Femur (tissue), 1 donor: ENCODE results near the gene APEX2.
"Not testable (repeated sequence)": the region's sequence is repeated elsewhere in the genome, so short reads cannot be mapped to it uniquely, and the experiment has no call there.

Experiments used
- DNase-seq: peaks from one replicate; pipeline ENCODE4 v3.0.0-alpha.2; 2017

Gene APEX2

GRCh38 chrX:55011294-55011693 is 11.1 kb downstream of the APEX2 start:
- DNase-seq: no peak

GRCh38 chrX:55014897-55015299 is 14.7 kb downstream of the APEX2 start:
- DNase-seq: no peak

- DNase-seq: no peak
Measured at GRCh38 chrX:55026143-55026542, 26.0 kb downstream of the APEX2 start.

GRCh38 chrX:55026840-55027239 is 26.7 kb downstream of the APEX2 start:
- no peak for DNase-seq

- no peak for DNase-seq
Measured at GRCh38 chrX:55028040-55028439, 27.9 kb downstream of the APEX2 start.

GRCh38 chrX:55028611-55029010 is 28.4 kb downstream of the APEX2 start:
- DNase-seq: no peak

- no peak for DNase-seq
Measured at GRCh38 chrX:55029291-55029690, 29.1 kb downstream of the APEX2 start.

GRCh38 chrX:55030271-55031205 is 30.4 kb downstream of the APEX2 start, which contains the start of gene ALAS2:
TSS of gene ALAS2 (minus strand) at chrX:55030977. CDS start at chrX:55026000, 4,977 bp downstream.
- no peak for DNase-seq

GRCh38 chrX:55033429-55033828 is 33.3 kb downstream of the APEX2 start:
- DNase-seq: no peak

GRCh38 chrX:55039471-55039870 is 39.3 kb downstream of the APEX2 start:
- no peak for DNase-seq

- no peak for DNase-seq
Measured at GRCh38 chrX:55041514-55041913, 41.4 kb downstream of the APEX2 start.

- not testable (repeated sequence) for DNase-seq
Measured at GRCh38 chrX:55050599-55050998, 50.4 kb downstream of the APEX2 start.

GRCh38 chrX:55056820-55057674 is 56.9 kb downstream of the APEX2 start:
- no peak for DNase-seq

GRCh38 chrX:55057675-55058249 is 57.6 kb downstream of the APEX2 start:
- DNase-seq: peak; percentile 28
